IMR-90 (cell line): ENCODE results near the gene DHX57. TPM values are rescaled to one million over a fixed set of nuclear protein-coding genes. Genes with fewer than 3 reads are reported as not detected.

Experiments
- ATAC-seq: fragments of 200-7000 bp; cut with Tn5 transposase; 2 replicates; pipeline ENCODE4 v1.9.1; 2020; ENCODE audit warnings: low read depth, mild to moderate bottlenecking, moderate library complexity
- BruUV-seq: library from RNA; stranded (reverse); fragments of 400-500 nt; replicated peaks from 2 replicates; lab custom pipeline; 2021; lab: Mats Ljungman, UMichigan
- CTCF ChIA-PET: fragments of 300-600 bp; formaldehyde crosslinking; extraction: SDS; loops from one replicate; lab custom pipeline; 2021; ENCODE audit warnings: antibody characterized with exemption; lab: Yijun Ruan, JAX
- POLR2A ChIA-PET: fragments of 300-600 bp; sonication (Branson Sonifier 250); formaldehyde crosslinking; loops from one replicate; lab custom pipeline; 2022; ENCODE audit warnings: antibody characterized with exemption; ENCODE audit not compliant: unreplicated experiment; lab: Charles Lee
- DNase-seq: peaks from one replicate; pipeline ENCODE4 v3.0.0; 2013
- H2AFZ ChIP-seq: replicated peaks from 2 replicates; pipeline ENCODE3; 2013; ENCODE audit warnings: low read length, mild to moderate bottlenecking; ENCODE audit not compliant: poor library complexity
- H2AK5ac ChIP-seq: 2 replicates; pipeline ENCODE4 v1.6.1; 2013; ENCODE audit warnings: low read depth, low read length, inconsistent platforms
- H2AK9ac ChIP-seq: replicated peaks from 2 replicates; pipeline ENCODE3; 2013; ENCODE audit warnings: mild to moderate bottlenecking, low read depth, low read length, moderate library complexity; ENCODE audit not compliant: poor library complexity
- H2BK120ac ChIP-seq: 2 replicates; pipeline ENCODE4 v1.6.1; 2013; ENCODE audit warnings: low read depth, low read length, inconsistent platforms
- H2BK15ac ChIP-seq: 3 replicates; pipeline ENCODE4 v1.6.1; 2013; ENCODE audit warnings: low read depth, low read length, inconsistent platforms
- H2BK20ac ChIP-seq: 2 replicates; pipeline ENCODE4 v1.6.1; 2013; ENCODE audit warnings: low read depth, mild to moderate bottlenecking, inconsistent platforms, low read length, moderate library complexity
- H2BK5ac ChIP-seq: 2 replicates; pipeline ENCODE4 v1.6.1; 2013; ENCODE audit warnings: mild to moderate bottlenecking, low read depth, low read length, inconsistent platforms; ENCODE audit not compliant: poor library complexity, severe bottlenecking
- H3K14ac ChIP-seq: replicated peaks from 2 replicates; pipeline ENCODE4 v1.6.1; 2013; ENCODE audit warnings: low read depth, low read length, inconsistent platforms
- H3K18ac ChIP-seq: 2 replicates; pipeline ENCODE4 v1.6.1; 2013; ENCODE audit warnings: low read depth, low read length, control low read depth
- H3K23ac ChIP-seq: 2 replicates; pipeline ENCODE4 v1.6.1; 2013; ENCODE audit warnings: low read depth, low read length, inconsistent platforms
- H3K27ac ChIP-seq: 2 replicates; pipeline ENCODE4 v1.5.1; 2013; ENCODE audit warnings: mild to moderate bottlenecking, control low read depth, low read length; ENCODE audit not compliant: insufficient read depth
- H3K27me3 ChIP-seq: 2 replicates; pipeline ENCODE4 v1.6.1; 2013; ENCODE audit warnings: low read length; ENCODE audit not compliant: control insufficient read depth, insufficient read depth
- H3K36me3 ChIP-seq: 2 replicates; pipeline ENCODE4 v1.6.1; 2013; ENCODE audit warnings: low read length, mixed read lengths; ENCODE audit not compliant: control insufficient read depth, insufficient read depth
- H3K4ac ChIP-seq: 2 replicates; pipeline ENCODE4 v1.6.1; 2013; ENCODE audit warnings: low read depth, low read length, inconsistent platforms
- H3K4me1 ChIP-seq: 2 replicates; pipeline ENCODE4 v1.6.1; 2013; ENCODE audit warnings: low read length, mixed read lengths; ENCODE audit not compliant: control insufficient read depth, insufficient read depth
- H3K4me2 ChIP-seq: 2 replicates; pipeline ENCODE4 v1.6.1; 2013; ENCODE audit warnings: low read depth, mild to moderate bottlenecking, control low read depth, low read length, moderate library complexity
- H3K4me3 ChIP-seq: 2 replicates; pipeline ENCODE4 v1.5.1; 2013; ENCODE audit warnings: low read depth, mild to moderate bottlenecking, control low read depth, low read length, moderate library complexity; ENCODE audit not compliant: insufficient read depth
- H3K56ac ChIP-seq: 2 replicates; pipeline ENCODE4 v1.6.1; 2013; ENCODE audit warnings: low read length, inconsistent platforms; ENCODE audit not compliant: insufficient read depth; ENCODE audit errors: extremely low read depth
- H3K79me1 ChIP-seq, 2 experiments: 2 replicates each; pipeline ENCODE4 v1.6.1; 2013; ENCODE audit warnings: low read length in 2 of 2, inconsistent platforms in 1 of 2, low read depth in 1 of 2
- H3K9ac ChIP-seq: 2 replicates; pipeline ENCODE4 v1.6.1; 2013; ENCODE audit warnings: low read depth, low read length, control low read depth
- H3K9me1 ChIP-seq: 2 replicates; pipeline ENCODE4 v1.6.1; 2013; ENCODE audit warnings: low read length, inconsistent platforms; ENCODE audit not compliant: insufficient read depth
- H3K9me3 ChIP-seq: 2 replicates; pipeline ENCODE4 v1.6.1; 2013; ENCODE audit warnings: low read length; ENCODE audit not compliant: control insufficient read depth, insufficient read depth
- H4K20me1 ChIP-seq: 2 replicates; pipeline ENCODE4 v1.6.1; 2013; ENCODE audit warnings: low read length, inconsistent platforms; ENCODE audit not compliant: insufficient read depth
- H4K5ac ChIP-seq: 2 replicates; pipeline ENCODE4 v1.6.1; 2013; ENCODE audit warnings: mild to moderate bottlenecking, low read depth, low read length, control low read depth
- H4K8ac ChIP-seq, 2 experiments: 2 replicates each; pipeline ENCODE4 v1.6.1; 2013; ENCODE audit warnings: low read depth in 2 of 2, low read length in 2 of 2, control low read depth in 1 of 2, inconsistent platforms in 1 of 2
- H4K91ac ChIP-seq: 2 replicates; pipeline ENCODE4 v1.6.1; 2013; ENCODE audit warnings: low read depth, low read length, inconsistent platforms; ENCODE audit not compliant: insufficient read depth
- MAZ ChIP-seq: IDR thresholded peaks from 2 replicates; pipeline ENCODE4 v1.6.1; 2012; ENCODE audit warnings: low read depth, mild to moderate bottlenecking, low read length, improper control_type of control experiment, moderate library complexity, borderline replicate concordance
- MXI1 ChIP-seq: IDR thresholded peaks from 2 replicates; pipeline ENCODE4 v1.6.1; 2012; ENCODE audit warnings: low read depth, mild to moderate bottlenecking, low read length, moderate library complexity, borderline replicate concordance
- POLR2A ChIP-seq: IDR thresholded peaks from 2 replicates; pipeline ENCODE4 v1.6.1; 2012; ENCODE audit warnings: mild to moderate bottlenecking, low read depth, low read length
- RAD21 ChIP-seq: IDR thresholded peaks from 2 replicates; pipeline ENCODE4 v1.6.1; 2012; ENCODE audit warnings: low read length, improper control_type of control experiment
- RCOR1 ChIP-seq: IDR thresholded peaks from 2 replicates; pipeline ENCODE4 v1.6.1; 2012; ENCODE audit warnings: mild to moderate bottlenecking, low read length, improper control_type of control experiment; ENCODE audit not compliant: insufficient replicate concordance
- RFX5 ChIP-seq: IDR thresholded peaks from 2 replicates; pipeline ENCODE4 v1.8.0; 2012; ENCODE audit warnings: low read depth, mild to moderate bottlenecking, low read length, moderate library complexity
- WGBS, 2 experiments: methylation state at CpG; one replicate each; pipeline versions ENCODE4 v1.1.5 to v1.1.7; 2013; ENCODE audit warnings: missing lambda C conversion rate in 2 of 2; ENCODE audit not compliant: insufficient read length in 1 of 2; ENCODE audit errors: extremely low coverage in 2 of 2; 5-methylcytosine and 5-hydroxymethylcytosine counted together
- dilution Hi-C: fragments of 300-500 bp; cut with HindIII; formaldehyde crosslinking; loops from one replicate; pipeline ENCODE4 v1.14.3; 2018; ENCODE audit warnings: low sequenced_read_pairs; ENCODE audit not compliant: unreplicated experiment
- in situ Hi-C: fragments of 300-500 bp; cut with MboI; formaldehyde crosslinking; loops from 3 replicates; pipeline ENCODE4 v1.14.3; 2019; ENCODE audit warnings: low sequenced_read_pairs, inconsistent platforms, mixed read lengths
- intact Hi-C: fragments of 100-400 bp; cut with micrococcal nuclease; formaldehyde crosslinking; loops from 2 replicates; pipeline ENCODE4 v1.10.0; 2022
- polyA plus RNA-seq, 3 experiments: library from polyadenylated mRNA; depleted of rRNA; stranded (reverse); fragments of >200 nt; gene quantifications; 2 replicates each; pipeline ENCODE4 v1.2.3, GENCODE V29; 2012; ENCODE audit warnings: low replicate concordance in 1 of 3
- total RNA-seq: library from RNA; depleted of rRNA; stranded (reverse); fragments of >200 nt; gene quantifications from 2 replicates; pipeline ENCODE4 v1.2.3, GENCODE V29; 2012
- TF ChIP-seq, protein P1 (sequence below): fragments of 150-350 bp; IDR thresholded peaks from 2 replicates; pipeline ENCODE4 v1.6.1; 2017; ENCODE audit warnings: mild to moderate bottlenecking, antibody characterized with exemption, low read length, low read depth
- TF ChIP-seq, protein P2 (sequence below): fragments of 150-350 bp; IDR thresholded peaks from 2 replicates; pipeline ENCODE4 v1.6.1; 2016; ENCODE audit warnings: low read depth, mild to moderate bottlenecking, low read length, moderate library complexity, borderline replicate concordance

The DHX57 gene
- total and polyA plus RNA-seq, 2 of the 4 experiments (the other 2 are of a cell fraction): 9.5 to 24.4 TPM

DNA sequence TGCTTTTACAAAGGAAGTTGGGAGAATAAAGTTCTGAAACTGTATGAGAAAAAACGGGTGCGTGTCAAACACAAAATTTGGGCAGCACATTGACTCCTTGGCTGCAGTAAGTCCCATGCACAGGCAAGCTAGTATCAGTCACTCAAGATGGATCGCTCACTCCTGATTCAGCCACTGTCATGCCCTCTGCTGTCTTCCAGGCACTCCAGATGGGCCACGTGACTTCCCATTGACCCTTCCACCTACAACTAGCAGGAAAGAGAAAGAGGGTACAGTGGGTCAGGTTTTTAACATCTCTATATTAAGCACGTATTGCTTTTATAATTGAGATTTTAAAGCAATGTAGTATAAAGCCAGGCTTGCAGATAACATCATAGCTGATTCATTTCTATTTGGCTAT, 22.5 kb upstream of the DHX57 start:
- no peak for ATAC-seq
- in situ Hi-C loops: no loop called here
- no peak for TF ChIP-seq RCOR1
- TF ChIP-seq, protein P1, sequence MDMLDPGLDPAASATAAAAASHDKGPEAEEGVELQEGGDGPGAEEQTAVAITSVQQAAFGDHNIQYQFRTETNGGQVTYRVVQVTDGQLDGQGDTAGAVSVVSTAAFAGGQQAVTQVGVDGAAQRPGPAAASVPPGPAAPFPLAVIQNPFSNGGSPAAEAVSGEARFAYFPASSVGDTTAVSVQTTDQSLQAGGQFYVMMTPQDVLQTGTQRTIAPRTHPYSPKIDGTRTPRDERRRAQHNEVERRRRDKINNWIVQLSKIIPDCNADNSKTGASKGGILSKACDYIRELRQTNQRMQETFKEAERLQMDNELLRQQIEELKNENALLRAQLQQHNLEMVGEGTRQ: no peak
- no peak for TF ChIP-seq MXI1
- TF ChIP-seq, protein P2, sequence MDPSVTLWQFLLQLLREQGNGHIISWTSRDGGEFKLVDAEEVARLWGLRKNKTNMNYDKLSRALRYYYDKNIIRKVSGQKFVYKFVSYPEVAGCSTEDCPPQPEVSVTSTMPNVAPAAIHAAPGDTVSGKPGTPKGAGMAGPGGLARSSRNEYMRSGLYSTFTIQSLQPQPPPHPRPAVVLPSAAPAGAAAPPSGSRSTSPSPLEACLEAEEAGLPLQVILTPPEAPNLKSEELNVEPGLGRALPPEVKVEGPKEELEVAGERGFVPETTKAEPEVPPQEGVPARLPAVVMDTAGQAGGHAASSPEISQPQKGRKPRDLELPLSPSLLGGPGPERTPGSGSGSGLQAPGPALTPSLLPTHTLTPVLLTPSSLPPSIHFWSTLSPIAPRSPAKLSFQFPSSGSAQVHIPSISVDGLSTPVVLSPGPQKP: no peak
- TF ChIP-seq POLR2A: no peak
- no peak for TF ChIP-seq RAD21
- no peak for TF ChIP-seq RFX5
- no peak for TF ChIP-seq MAZ

More for the DNA sequence above, 22.5 kb upstream of the DHX57 start:
- no peak overlapping the region for H3K4ac ChIP-seq
- no peak overlapping the region for H3K23ac ChIP-seq
- no peak overlapping the region for H4K5ac ChIP-seq
- H3K56ac ChIP-seq: no peak overlapping the region
- no peak overlapping the region for H3K9ac ChIP-seq
- H3K9me3 ChIP-seq: no peaks in the 10 kb centered on the region
- WGBS, 2 experiments: no CpG with 5 or more reads among the region's 5 CpGs
- no peak overlapping the region for H3K27ac ChIP-seq
- H2BK15ac ChIP-seq: no peak overlapping the region
- intact Hi-C loops: no loop called here
- H4K8ac ChIP-seq: no peak overlapping the region
- H2BK120ac ChIP-seq: no peak overlapping the region
- no peaks in the 10 kb centered on the region for H3K36me3 ChIP-seq
- dilution Hi-C loops: no loop called here
- no peak for DNase-seq
- no peaks in the 10 kb centered on the region for H3K4me1 ChIP-seq
- H3K4me3 ChIP-seq: no peak overlapping the region
- no peak overlapping the region for H3K18ac ChIP-seq
- H2BK5ac ChIP-seq: no peak overlapping the region
- no peak overlapping the region for H2AFZ ChIP-seq
- ChIA-PET CTCF (no interaction called here), POLR2A (no interaction called here)
- no peak overlapping the region for H3K14ac ChIP-seq
- no peaks in the 10 kb centered on the region for H4K20me1 ChIP-seq
- H4K91ac ChIP-seq: no peak overlapping the region
- no peaks in the 10 kb centered on the region for H3K79me1 ChIP-seq
- H3K9me1 ChIP-seq: no peaks in the 10 kb centered on the region
- no peak overlapping the region for H2AK5ac ChIP-seq
- H3K4me2 ChIP-seq: no peak overlapping the region
- H3K27me3 ChIP-seq: peaks cover 2% of the 10 kb centered on the region; the same call in 1 of the 2 replicates
- H2AK9ac ChIP-seq: no peak overlapping the region
- BruUV-seq: no TSS peak
- H2BK20ac ChIP-seq: no peak overlapping the region
